GM19455 (cell line): ENCODE measurements around the gene MAP1LC3A.
A peak's percentile ranks its signal among the peaks of the same experiment; 100 is the strongest.

Experiments used
- ATAC-seq: cut with Tn5 transposase; IDR thresholded peaks from one replicate; pipeline ENCODE4 v1.9.1; 2021; ENCODE audit not compliant: unreplicated experiment

Gene MAP1LC3A

GRCh38 chr20:34574861-34575260, 16.3 kb downstream of the MAP1LC3A start:
- no peak for ATAC-seq

DNA sequence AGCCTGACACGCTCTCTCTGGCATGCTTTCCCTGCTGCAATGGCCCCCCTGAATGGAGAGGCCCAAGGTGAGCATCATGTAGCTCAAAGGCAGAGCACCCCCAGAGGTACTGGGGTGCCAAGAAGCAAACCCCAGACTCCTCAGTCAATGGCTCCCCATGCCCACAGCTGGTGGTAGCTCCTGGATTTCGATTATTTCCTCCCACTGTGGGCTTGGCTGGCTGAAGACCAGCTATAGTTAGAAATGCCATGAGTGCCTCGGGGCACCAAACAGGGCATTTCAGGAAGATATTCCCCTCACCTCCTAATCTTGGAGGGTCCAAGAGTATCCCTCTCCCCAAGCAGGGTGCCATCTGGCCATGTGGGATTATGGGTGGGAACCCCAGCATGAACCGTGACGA, 16.8 kb downstream of the MAP1LC3A start:
- ATAC-seq: no peak

DNA sequence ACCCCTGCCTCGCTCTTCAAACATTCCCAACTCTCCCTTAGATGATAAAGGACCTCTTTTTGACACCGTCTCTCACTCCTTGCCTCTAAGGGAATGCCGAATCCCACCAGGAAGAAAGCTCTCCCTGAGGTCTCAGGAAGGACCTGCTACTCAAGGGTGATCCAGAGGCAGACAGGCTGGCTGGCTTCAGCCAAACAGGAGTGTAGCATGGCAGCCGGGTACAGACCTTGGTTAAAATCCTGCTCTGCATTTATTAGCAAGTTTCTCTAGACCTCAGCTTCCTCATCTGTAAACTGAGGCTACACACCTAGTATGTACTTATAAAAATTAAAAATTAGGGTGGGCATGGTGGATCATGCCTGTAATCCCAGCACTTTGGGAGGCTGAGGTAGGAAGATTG, 17.2 kb downstream of the MAP1LC3A start:
- no peak for ATAC-seq

- no peak for ATAC-seq
These were observed 18.5 kb downstream of the MAP1LC3A start for GRCh38 chr20:34577061-34577460.

GRCh38 chr20:34578025-34578424, 19.5 kb downstream of the MAP1LC3A start:
- no peak for ATAC-seq

DNA sequence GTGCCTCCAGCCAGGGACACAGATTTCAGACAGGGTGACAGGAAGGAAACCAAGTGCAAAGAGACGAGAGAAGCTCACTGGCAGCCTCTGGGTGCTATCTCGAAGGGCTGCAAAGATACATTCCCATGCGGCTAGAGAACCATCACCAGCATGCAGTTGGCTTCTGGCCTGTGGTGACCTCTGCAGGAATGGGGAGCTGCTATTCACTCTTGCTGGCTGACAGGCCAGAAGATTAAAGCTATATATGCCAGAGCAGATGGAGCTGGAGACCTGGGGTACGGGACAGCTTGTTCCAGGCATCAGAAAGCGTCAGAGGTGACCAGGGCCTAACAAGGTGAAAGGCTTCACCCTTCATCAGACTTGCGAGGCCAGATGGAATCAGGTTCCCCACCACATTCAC, 20.0 kb downstream of the MAP1LC3A start:
- no peak for ATAC-seq

DNA sequence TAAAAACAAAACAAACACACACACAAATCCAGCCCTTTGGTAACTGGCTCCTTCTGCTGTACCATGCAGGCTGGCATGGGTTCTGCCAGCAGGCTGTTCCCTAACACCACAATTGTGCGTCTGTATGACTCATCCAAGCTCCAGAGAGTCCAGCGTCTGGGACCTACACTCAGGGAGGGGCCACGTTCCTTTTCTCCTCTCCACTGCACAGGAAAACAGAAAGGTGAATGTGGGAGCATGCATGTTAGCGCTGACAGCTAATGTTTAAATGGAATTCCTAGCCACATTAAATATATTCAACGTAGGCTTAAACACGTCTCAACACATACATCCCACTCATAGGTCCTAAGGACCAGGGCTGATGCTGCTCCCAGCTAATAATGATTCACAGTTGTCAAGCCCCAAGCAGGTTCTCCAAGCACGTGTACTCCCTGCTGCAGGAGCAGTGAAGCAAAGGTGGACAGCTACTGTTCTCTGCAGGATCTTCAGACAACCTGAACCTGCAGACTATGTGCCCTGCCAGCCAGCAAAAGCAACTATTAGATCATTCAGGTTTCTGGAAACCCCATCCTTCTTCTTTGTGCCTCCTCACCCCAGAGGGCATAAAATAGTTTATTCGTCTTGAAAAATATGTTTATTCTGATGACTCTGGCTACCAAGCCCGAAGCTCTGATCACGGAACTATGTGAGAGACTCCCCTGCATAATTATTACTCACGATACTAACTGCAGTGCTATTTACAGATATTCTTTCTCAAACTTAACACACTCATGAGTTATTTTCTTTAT, 20.9 kb downstream of the MAP1LC3A start:
- ATAC-seq: no peak

DNA sequence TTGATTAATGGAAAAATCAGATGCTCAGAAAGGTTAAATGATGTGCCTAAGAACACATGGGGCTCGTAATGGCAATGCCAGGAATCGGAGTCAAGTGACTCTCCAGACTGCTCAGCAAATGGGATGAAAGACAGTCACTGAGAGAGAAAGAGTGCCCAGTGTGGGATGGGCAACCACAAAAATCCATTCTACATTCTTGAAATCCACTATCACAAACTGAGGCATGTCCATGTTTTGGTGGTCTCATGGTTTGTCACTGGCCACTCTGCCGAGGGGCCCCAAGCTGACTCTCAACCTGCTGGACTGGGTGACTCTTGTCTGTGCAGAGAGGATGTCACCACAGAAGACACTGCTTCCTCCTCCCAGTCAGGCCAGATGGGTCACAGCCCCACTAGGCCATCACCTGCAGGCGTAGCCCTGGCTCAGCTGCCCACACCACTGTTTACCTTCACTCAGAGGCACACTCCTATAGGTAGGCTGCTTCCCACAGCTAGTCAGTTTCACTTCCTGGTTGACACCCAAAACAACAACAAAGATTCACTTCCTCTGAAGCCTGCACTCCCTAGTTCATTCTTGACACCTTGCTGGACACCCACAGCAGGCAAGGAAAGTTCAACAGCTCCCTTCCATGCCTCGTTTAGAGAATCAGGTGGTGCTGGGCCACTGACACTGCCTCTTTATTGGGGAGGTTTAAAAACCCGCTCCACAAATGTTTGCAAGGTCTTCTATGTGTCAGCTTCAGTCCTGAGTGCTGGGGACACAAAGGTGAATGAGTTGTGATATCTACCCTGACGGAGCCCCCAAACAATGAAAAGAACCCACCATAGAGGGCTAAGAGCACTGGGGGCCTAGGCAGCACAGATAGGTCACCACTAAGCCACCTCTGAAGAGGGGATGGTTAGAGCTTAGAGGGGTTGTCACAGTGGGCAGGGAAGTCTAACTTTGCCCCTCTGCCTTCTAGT, 21.7 kb downstream of the MAP1LC3A start:
- peak; percentile 59 for ATAC-seq

DNA sequence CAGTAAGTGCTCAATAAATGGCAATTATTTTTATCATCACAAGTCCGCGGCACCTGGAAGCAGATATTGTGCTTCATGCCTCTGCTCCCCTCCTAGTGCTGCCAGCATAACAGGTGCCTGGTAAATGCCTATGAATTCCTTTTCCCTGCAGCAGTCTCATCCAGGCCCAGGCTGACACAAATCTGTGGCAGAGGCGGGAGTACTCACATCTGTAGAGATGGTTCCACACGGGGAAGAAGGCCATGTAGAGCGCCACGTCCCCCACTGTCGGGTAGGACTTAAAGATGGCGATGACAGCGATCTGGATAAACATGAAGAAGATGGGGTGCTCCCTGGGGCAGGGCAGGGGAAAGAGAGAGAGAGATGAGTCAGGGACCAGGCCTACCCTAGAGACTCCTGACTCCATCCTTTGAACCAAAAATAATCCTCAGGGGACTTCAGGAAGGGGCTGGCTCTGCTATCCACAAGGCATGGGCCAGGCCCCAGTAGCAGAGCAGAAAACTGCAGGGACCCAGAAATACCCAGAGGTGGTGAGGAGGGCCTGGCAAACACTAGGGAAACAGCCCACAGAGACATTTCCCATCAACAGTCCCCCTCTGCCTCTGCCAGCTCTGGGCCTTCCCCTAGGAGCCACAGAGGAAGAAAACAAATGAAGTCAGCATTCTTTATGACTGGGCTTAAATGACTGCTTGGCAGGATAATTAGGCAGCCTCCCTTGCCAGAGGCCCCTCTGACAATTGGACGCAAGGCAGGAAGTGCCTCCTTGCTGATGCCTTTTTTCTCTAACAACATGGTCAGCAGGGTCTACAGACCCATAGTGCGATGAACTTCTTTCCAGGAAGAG, 23.0 kb downstream of the MAP1LC3A start:
- ATAC-seq: no peak

- ATAC-seq: no peak
These were observed 23.7 kb downstream of the MAP1LC3A start for GRCh38 chr20:34582221-34582620.

DNA sequence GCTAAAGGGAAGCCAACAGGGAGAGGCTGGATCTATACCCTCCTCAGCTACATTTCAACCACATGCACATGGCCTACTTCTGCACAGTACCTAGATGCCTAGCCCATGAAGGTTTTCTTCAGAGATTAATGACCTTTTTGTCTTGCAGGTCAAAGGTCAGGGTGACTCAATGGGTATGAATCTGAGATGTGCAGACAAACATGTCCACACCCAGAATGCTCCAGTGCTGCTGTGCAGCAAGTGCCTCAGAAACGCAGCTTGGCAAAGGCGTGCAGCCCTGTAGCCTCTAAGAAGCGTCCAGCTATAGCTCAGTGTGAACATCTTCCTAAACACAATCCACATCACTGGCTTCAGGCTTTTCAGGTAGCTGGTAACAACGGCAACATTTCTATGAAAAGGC, 24.4 kb downstream of the MAP1LC3A start:
- ATAC-seq: no peak

DNA sequence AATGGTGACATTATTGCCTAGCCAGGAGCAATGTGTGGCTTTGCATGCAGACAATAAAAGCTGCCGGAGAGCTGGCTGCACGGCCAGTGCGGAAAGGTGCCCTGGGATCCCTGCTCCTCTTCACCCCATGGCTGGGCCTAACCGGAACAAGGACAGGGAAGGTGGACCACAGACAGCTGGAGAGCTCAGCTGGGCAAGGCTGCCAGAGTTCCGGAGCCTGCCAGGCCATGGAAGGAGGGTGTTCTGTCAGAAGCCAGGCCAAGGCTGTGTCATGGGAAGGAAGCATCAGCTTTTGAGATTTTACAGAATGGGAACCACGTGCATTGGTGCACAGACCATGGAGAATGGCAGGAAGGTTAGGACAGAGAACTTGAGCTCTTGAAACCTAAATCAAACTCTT, 25.0 kb downstream of the MAP1LC3A start:
- no peak for ATAC-seq

DNA sequence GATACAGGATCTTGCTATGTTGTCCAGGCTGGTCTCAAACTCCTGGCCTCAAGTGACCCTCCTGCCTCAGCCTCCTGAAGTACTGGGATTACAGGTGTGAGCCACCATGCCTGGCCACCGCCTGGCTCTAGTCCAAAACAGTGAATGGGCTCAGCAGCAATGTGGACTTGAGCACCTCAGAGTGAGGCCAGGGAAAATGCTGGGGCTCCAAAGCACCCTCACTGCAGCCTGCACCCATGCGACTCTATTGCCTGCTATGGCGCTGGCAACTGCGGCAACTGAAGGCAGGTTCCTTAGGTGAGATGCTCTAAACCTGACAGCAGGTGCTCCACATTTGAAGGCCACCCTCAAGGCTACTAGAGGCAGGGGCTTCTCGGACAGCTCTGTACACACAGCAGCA, 26.5 kb downstream of the MAP1LC3A start:
- no peak for ATAC-seq

DNA sequence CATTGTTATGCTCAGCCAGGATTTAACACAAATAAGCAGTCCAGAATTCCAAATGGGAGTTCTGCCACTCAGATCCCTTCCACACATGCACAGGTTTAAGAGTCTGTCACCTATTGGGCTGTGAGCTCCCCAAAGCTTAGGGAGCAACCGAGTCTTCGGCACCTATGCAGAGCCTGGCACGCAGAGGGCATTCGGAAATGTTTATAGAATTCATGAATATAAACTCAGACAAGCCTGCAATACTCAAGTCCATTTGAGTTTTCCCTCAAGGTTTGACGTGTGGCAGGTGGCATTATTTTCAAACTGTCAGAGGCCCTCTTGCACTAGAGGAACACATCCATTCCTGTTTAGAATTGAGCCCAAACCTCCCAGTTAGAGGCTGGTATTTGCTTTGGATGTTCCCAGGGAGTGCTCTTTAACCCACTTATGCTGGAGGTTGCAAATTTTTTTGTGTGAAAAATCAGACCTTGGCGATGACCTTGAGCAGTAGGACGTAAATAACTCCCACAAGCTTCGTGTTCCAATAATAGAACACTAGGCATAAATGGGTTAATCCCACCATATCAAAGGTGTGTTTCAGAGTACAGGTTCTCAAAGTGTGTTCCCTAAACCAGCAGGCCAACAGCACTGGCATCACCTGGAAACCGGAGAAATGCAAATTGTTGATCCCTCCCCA, 28.1 kb downstream of the MAP1LC3A start:
- no peak for ATAC-seq

DNA sequence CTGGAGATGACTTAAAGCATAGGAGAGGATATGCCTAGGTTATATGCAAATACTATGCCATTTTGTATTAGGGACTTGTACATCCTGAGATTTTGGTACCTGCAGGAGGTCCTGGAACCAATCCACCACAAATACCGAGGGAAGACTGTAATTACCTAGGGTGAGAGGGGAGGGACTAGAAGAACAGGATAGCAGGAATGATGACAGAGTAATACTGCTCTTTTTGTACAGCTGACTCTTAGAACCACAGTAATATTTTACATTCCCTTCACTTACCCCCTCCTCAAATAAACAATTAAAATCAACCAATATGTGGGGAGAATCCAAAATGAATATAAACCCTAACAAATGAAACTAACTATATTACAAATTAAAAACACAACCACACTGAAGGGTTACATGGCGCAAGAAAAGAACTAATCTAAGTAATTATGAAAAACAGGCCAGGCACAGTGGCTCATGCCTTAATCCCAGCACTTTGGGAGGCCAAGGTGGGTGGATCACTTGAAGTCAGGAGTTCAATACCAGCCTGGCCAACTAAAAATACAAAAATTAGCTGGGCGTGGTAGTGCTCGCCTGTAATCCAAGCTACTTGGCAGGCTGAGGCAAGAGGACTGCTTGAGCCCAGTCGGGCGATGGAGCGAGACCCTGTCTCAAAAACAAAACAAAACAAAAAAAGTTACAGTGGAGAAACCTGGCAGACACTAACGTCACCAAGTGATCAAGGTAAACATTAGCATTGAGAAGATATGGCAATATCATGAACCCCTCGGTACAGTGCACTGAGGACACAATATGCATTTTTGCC, 37.1 kb downstream of the MAP1LC3A start:
- no peak for ATAC-seq

DNA sequence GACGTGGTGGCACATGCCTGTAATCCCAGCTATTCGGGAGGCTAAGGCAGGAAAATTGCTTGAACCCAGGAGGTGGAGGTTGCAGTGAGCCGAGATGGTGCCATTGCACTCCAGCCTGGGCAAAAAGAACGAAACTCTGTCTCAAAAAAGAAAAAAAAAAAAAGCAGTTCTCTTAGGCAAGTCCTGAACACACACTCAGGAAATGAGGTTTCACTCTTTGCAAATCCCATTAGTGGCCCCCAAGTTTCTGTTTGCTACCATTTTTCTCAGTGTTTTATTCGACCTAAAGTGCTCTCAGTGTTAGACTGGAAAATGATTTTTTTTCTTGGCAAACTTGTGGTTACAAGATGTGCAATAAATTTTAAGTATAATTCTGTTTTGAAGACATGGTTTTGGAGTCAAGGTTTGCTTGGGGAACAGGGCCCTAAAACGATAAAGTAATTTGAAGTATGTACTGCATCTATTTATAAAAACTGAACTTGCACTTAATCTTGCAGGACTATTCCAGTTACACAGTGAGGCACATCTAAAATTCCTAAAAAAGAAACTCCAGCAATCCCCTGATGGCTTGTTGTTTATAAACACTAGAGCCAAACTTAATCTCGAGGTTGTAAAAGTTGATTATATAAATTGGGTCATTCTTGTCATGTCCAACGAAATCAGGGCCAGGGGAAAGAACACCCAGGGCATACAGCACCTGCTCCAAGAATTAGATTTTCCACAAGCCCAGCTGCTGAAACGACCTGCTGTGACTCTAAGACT, 42.6 kb downstream of the MAP1LC3A start:
- no peak for ATAC-seq

- ATAC-seq: no peak
These were observed 46.7 kb downstream of the MAP1LC3A start for GRCh38 chr20:34604980-34605788.

- ATAC-seq: no peak
These were observed 48.5 kb downstream of the MAP1LC3A start for GRCh38 chr20:34607066-34607465.
